ENCODE results near the gene CCND1. TPM values are rescaled to one million over a fixed set of nuclear protein-coding genes. Genes with fewer than 3 reads are reported as not detected.
A peak's percentile ranks its signal among the peaks of the same experiment; 100 is the strongest.

CCND1 gene
- total and polyA plus RNA-seq, 12 donors: 11.4 to 292 (median 173) TPM

DNA sequence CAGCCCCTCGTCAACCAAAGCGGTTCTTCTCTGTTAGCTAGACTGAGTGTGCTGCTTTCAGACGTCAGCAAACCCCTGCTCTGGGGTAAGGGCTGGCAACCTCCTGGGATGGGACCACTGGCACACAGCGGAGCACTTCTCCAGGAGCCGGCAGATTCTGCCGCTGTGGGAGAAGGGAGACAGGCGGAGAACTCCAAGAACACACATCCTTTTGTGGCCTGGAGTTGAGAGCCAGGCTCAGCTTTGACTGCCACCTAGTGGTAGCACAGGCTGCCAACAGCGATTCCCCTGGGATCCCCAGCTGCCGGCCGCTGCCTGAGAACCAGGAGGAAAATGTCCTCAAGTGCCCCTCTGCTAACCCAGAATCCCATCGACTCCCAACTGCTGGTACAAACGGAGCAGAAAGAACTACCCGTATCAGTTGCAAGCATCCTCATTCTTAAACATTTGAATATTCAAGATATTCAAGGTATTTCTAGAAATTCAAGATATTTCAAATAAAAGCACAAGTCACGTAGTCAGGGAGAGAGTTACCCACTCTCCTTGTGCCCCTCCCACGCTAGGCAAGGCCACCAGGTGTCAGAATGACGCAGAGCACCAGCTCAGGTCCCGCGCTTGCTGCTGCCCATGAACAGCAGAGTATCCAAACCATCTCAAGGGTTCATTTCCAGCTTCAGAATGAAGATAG is 29.3 kb downstream of the CCND1 start:
- no peak overlapping the region for H3K4me3 ChIP-seq
- H3K27me3 ChIP-seq: no peaks in the 10 kb centered on the region
- H3K36me3 ChIP-seq: peaks cover 0 to 78% (median 27%) of the 10 kb centered on the region in 9 donors
- TF ChIP-seq, protein P1, sequence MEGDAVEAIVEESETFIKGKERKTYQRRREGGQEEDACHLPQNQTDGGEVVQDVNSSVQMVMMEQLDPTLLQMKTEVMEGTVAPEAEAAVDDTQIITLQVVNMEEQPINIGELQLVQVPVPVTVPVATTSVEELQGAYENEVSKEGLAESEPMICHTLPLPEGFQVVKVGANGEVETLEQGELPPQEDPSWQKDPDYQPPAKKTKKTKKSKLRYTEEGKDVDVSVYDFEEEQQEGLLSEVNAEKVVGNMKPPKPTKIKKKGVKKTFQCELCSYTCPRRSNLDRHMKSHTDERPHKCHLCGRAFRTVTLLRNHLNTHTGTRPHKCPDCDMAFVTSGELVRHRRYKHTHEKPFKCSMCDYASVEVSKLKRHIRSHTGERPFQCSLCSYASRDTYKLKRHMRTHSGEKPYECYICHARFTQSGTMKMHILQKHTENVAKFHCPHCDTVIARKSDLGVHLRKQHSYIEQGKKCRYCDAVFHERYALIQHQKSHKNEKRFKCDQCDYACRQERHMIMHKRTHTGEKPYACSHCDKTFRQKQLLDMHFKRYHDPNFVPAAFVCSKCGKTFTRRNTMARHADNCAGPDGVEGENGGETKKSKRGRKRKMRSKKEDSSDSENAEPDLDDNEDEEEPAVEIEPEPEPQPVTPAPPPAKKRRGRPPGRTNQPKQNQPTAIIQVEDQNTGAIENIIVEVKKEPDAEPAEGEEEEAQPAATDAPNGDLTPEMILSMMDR (IDR thresholded peaks at IDR 0.05): peak; percentile 89 to 98 (median 96)
- WGBS, 2 donors: 29 to 35% methylated on average over 18 of the region's 18 CpGs
- DNase-seq: peak; percentile 88 to 90
- no peaks in the 10 kb centered on the region for H3K9me3 ChIP-seq
- H3K4me1 ChIP-seq: peaks cover 2 to 35% (median 28%) of the 10 kb centered on the region in 9 donors
- intact Hi-C loops (cut with DNase I): loop anchor here in 5 of 10 donors (1.0 to 5.0 kb wide), 3 partner anchors 568 to 570 kb away; no protein-coding TSS in a partner anchor
- peak; percentile 49 to 84 (median 72) for ATAC-seq
- H3K27ac ChIP-seq: peak overlapping the region in 6 of 10 donors; percentile 2 to 36 (median 16)

DNA sequence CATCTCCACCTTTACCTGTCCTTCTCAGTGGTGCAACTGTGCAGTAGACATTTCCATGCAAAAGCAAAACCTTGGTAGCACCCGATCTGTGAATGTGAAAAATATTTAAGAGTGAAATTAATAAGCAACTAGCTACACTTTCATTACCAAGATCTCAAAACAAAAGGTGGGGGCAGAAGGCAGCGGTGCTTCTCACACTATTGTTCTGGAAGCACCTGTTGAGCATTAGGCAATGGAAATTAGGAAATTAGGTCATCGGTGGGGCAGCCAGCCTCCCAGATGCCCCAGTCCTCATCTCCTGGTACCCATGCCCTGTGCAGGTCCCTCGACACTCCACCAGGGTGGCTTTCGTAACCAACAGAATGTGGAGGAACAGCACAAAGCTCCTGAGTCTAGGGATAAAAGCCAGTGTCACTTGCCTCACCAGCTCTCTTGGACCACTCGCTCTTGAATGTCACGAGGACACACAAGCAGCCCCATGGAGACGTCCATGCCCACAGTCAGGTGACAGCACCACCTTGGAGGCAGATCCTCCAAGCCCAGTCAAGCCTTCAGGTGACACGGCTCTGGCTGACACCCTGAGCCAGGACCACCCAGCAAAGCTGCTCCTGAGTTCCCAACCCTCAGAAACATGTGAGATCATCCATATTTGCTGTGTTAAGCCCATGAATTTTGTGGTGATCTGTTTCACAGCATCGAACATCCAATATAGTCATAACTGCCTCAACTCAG is 30.9 kb downstream of the CCND1 start:
- Histone ChIP-seq H3K4me1 (peaks cover 2 to 40% (median 31%) of the 10 kb centered on the region in 9 donors), H3K27me3 (no peaks in the 10 kb centered on the region), H3K4me3 (no peak overlapping the region), H3K9me3 (no peaks in the 10 kb centered on the region), H3K36me3 (peaks cover 0 to 64% (median 19%) of the 10 kb centered on the region in 9 donors), H3K27ac (no peak overlapping the region)
- intact Hi-C loops (cut with DNase I): loop anchor here in 3 of 10 donors (2.0 to 5.0 kb wide), 2 partner anchors 570 to 571 kb away; no protein-coding TSS in a partner anchor
- 81 to 84% methylated on average over 10 of the region's 10 CpGs for WGBS, 2 donors
- ATAC-seq (no peak), DNase-seq (no peak)
- TF ChIP-seq, protein P1 (IDR thresholded peaks at IDR 0.05): no peak

DNA sequence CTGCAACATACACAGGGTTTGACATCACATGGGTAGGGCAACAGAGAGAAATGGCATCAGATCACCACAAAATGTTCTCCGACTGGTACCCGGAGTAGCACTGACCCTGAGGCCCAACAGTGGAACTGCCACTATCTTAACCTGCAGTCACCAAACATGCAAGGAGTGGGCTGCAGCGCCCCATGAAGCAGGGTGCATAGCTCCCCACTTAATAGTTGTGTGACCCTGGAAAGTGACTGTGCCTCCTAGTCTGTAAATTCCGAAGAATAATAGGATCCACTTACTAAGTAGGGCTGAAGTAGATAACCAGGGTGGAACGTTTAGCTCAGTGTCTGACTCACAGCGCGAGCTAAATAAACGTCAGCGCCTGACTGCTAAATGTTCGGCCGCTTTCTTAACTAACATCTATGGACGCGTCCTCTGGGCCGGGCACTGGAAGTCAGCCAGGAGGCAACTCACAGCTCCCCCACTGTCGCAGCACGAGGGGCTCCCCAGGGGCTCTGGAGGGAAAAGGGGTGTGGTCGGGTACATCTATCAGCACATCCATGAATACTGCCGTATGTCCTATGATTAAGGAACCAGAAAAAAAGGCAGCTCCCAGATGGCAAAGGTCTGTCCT is 33.4 kb downstream of the CCND1 start:
- DNase-seq (peak in 1 of 2 donors; percentile 40), ATAC-seq (peak in 3 of 8 donors; percentile 3 to 31 (median 27))
- no peaks in the 10 kb centered on the region for H3K27me3 ChIP-seq
- 13 to 16% methylated on average over 18 of the region's 18 CpGs for WGBS, 2 donors
- intact Hi-C loops (cut with DNase I): loop anchor here in 2 of 10 donors (5.0 kb wide), 1 partner anchor 572 kb away; no protein-coding TSS in a partner anchor
- H3K36me3 ChIP-seq: peaks cover 0 to 41% (median 12%) of the 10 kb centered on the region in 9 donors
- peak overlapping the region in 9 of 10 donors; percentile 45 to 94 (median 88) for H3K27ac ChIP-seq
- H3K9me3 ChIP-seq: no peaks in the 10 kb centered on the region
- TF ChIP-seq, protein P1 (IDR thresholded peaks at IDR 0.05): no peak
- peak overlapping the region; percentile 48 to 100 (median 92) for H3K4me3 ChIP-seq
- H3K4me1 ChIP-seq: peaks cover 2 to 40% (median 31%) of the 10 kb centered on the region in 9 donors
